IMR-90 (cell line): ENCODE data around the gene ZNF207. TPM values are rescaled to one million over a fixed set of nuclear protein-coding genes. Genes with fewer than 3 reads are reported as not detected.

ENCODE experiments used
- ATAC-seq: fragments of 200-7000 bp; cut with Tn5 transposase; 2 replicates; pipeline ENCODE4 v1.9.1; 2020; ENCODE audit warnings: low read depth, mild to moderate bottlenecking, moderate library complexity
- BruUV-seq: library from RNA; stranded (reverse); fragments of 400-500 nt; replicated peaks from 2 replicates; lab custom pipeline; 2021; lab: Mats Ljungman, UMichigan
- CTCF ChIA-PET: fragments of 300-600 bp; formaldehyde crosslinking; extraction: SDS; loops from one replicate; lab custom pipeline; 2021; ENCODE audit warnings: antibody characterized with exemption; lab: Yijun Ruan, JAX
- POLR2A ChIA-PET: fragments of 300-600 bp; sonication (Branson Sonifier 250); formaldehyde crosslinking; loops from one replicate; lab custom pipeline; 2022; ENCODE audit warnings: antibody characterized with exemption; ENCODE audit not compliant: unreplicated experiment; lab: Charles Lee
- DNase-seq: peaks from one replicate; pipeline ENCODE4 v3.0.0; 2013
- H2AFZ ChIP-seq: replicated peaks from 2 replicates; pipeline ENCODE3; 2013; ENCODE audit warnings: low read length, mild to moderate bottlenecking; ENCODE audit not compliant: poor library complexity
- H2AK5ac ChIP-seq: 2 replicates; pipeline ENCODE4 v1.6.1; 2013; ENCODE audit warnings: low read depth, low read length, inconsistent platforms
- H2AK9ac ChIP-seq: replicated peaks from 2 replicates; pipeline ENCODE3; 2013; ENCODE audit warnings: mild to moderate bottlenecking, low read depth, low read length, moderate library complexity; ENCODE audit not compliant: poor library complexity
- H2BK120ac ChIP-seq: 2 replicates; pipeline ENCODE4 v1.6.1; 2013; ENCODE audit warnings: low read depth, low read length, inconsistent platforms
- H2BK15ac ChIP-seq: 3 replicates; pipeline ENCODE4 v1.6.1; 2013; ENCODE audit warnings: low read depth, low read length, inconsistent platforms
- H2BK20ac ChIP-seq: 2 replicates; pipeline ENCODE4 v1.6.1; 2013; ENCODE audit warnings: low read depth, mild to moderate bottlenecking, inconsistent platforms, low read length, moderate library complexity
- H2BK5ac ChIP-seq: 2 replicates; pipeline ENCODE4 v1.6.1; 2013; ENCODE audit warnings: mild to moderate bottlenecking, low read depth, low read length, inconsistent platforms; ENCODE audit not compliant: poor library complexity, severe bottlenecking
- H3K14ac ChIP-seq: replicated peaks from 2 replicates; pipeline ENCODE4 v1.6.1; 2013; ENCODE audit warnings: low read depth, low read length, inconsistent platforms
- H3K18ac ChIP-seq: 2 replicates; pipeline ENCODE4 v1.6.1; 2013; ENCODE audit warnings: low read depth, low read length, control low read depth
- H3K23ac ChIP-seq: 2 replicates; pipeline ENCODE4 v1.6.1; 2013; ENCODE audit warnings: low read depth, low read length, inconsistent platforms
- H3K27ac ChIP-seq: 2 replicates; pipeline ENCODE4 v1.5.1; 2013; ENCODE audit warnings: mild to moderate bottlenecking, control low read depth, low read length; ENCODE audit not compliant: insufficient read depth
- H3K27me3 ChIP-seq: 2 replicates; pipeline ENCODE4 v1.6.1; 2013; ENCODE audit warnings: low read length; ENCODE audit not compliant: control insufficient read depth, insufficient read depth
- H3K36me3 ChIP-seq: 2 replicates; pipeline ENCODE4 v1.6.1; 2013; ENCODE audit warnings: low read length, mixed read lengths; ENCODE audit not compliant: control insufficient read depth, insufficient read depth
- H3K4ac ChIP-seq: 2 replicates; pipeline ENCODE4 v1.6.1; 2013; ENCODE audit warnings: low read depth, low read length, inconsistent platforms
- H3K4me1 ChIP-seq: 2 replicates; pipeline ENCODE4 v1.6.1; 2013; ENCODE audit warnings: low read length, mixed read lengths; ENCODE audit not compliant: control insufficient read depth, insufficient read depth
- H3K4me2 ChIP-seq: 2 replicates; pipeline ENCODE4 v1.6.1; 2013; ENCODE audit warnings: low read depth, mild to moderate bottlenecking, control low read depth, low read length, moderate library complexity
- H3K4me3 ChIP-seq: 2 replicates; pipeline ENCODE4 v1.5.1; 2013; ENCODE audit warnings: low read depth, mild to moderate bottlenecking, control low read depth, low read length, moderate library complexity; ENCODE audit not compliant: insufficient read depth
- H3K56ac ChIP-seq: 2 replicates; pipeline ENCODE4 v1.6.1; 2013; ENCODE audit warnings: low read length, inconsistent platforms; ENCODE audit not compliant: insufficient read depth; ENCODE audit errors: extremely low read depth
- H3K79me1 ChIP-seq, 2 experiments: 2 replicates each; pipeline ENCODE4 v1.6.1; 2013; ENCODE audit warnings: low read length in 2 of 2, inconsistent platforms in 1 of 2, low read depth in 1 of 2
- H3K9ac ChIP-seq: 2 replicates; pipeline ENCODE4 v1.6.1; 2013; ENCODE audit warnings: low read depth, low read length, control low read depth
- H3K9me1 ChIP-seq: 2 replicates; pipeline ENCODE4 v1.6.1; 2013; ENCODE audit warnings: low read length, inconsistent platforms; ENCODE audit not compliant: insufficient read depth
- H3K9me3 ChIP-seq: 2 replicates; pipeline ENCODE4 v1.6.1; 2013; ENCODE audit warnings: low read length; ENCODE audit not compliant: control insufficient read depth, insufficient read depth
- H4K20me1 ChIP-seq: 2 replicates; pipeline ENCODE4 v1.6.1; 2013; ENCODE audit warnings: low read length, inconsistent platforms; ENCODE audit not compliant: insufficient read depth
- H4K5ac ChIP-seq: 2 replicates; pipeline ENCODE4 v1.6.1; 2013; ENCODE audit warnings: mild to moderate bottlenecking, low read depth, low read length, control low read depth
- H4K8ac ChIP-seq, 2 experiments: 2 replicates each; pipeline ENCODE4 v1.6.1; 2013; ENCODE audit warnings: low read depth in 2 of 2, low read length in 2 of 2, control low read depth in 1 of 2, inconsistent platforms in 1 of 2
- H4K91ac ChIP-seq: 2 replicates; pipeline ENCODE4 v1.6.1; 2013; ENCODE audit warnings: low read depth, low read length, inconsistent platforms; ENCODE audit not compliant: insufficient read depth
- BHLHE40 ChIP-seq: fragments of 150-350 bp; IDR thresholded peaks from 2 replicates; pipeline ENCODE4 v1.6.1; 2016; ENCODE audit warnings: mild to moderate bottlenecking, low read depth, low read length
- CEBPB ChIP-seq: IDR thresholded peaks from 2 replicates; pipeline ENCODE4 v1.6.1; 2012; ENCODE audit warnings: low read depth, low read length, improper control_type of control experiment
- CHD1 ChIP-seq: IDR thresholded peaks from 2 replicates; pipeline ENCODE4 v1.6.1; 2012; ENCODE audit warnings: low read depth, low read length, improper control_type of control experiment
- CTCF ChIP-seq: conservative IDR thresholded peaks from 2 replicates; pipeline ENCODE4 v1.5.1; 2012; ENCODE audit warnings: mild to moderate bottlenecking, low read depth, low read length, improper control_type of control experiment
- ELK1 ChIP-seq: fragments of 150-350 bp; IDR thresholded peaks from 2 replicates; pipeline ENCODE4 v1.6.1; 2016; ENCODE audit warnings: low read depth, mild to moderate bottlenecking, low read length, moderate library complexity, borderline replicate concordance
- FOS ChIP-seq: fragments of 150-350 bp; IDR thresholded peaks from 2 replicates; pipeline ENCODE4 v1.6.1; 2016; ENCODE audit warnings: low read depth, low read length
- MAFK ChIP-seq: IDR thresholded peaks from 2 replicates; pipeline ENCODE4 v1.6.1; 2012; ENCODE audit warnings: low read depth, low read length, improper control_type of control experiment
- MAZ ChIP-seq: IDR thresholded peaks from 2 replicates; pipeline ENCODE4 v1.6.1; 2012; ENCODE audit warnings: low read depth, mild to moderate bottlenecking, low read length, improper control_type of control experiment, moderate library complexity, borderline replicate concordance
- MXI1 ChIP-seq: IDR thresholded peaks from 2 replicates; pipeline ENCODE4 v1.6.1; 2012; ENCODE audit warnings: low read depth, mild to moderate bottlenecking, low read length, moderate library complexity, borderline replicate concordance
- NFE2L2 ChIP-seq: fragments of 150-350 bp; IDR thresholded peaks from 2 replicates; pipeline ENCODE4 v1.6.1; 2016; ENCODE audit warnings: low read depth, mild to moderate bottlenecking, low read length
- POLR2A ChIP-seq: IDR thresholded peaks from 2 replicates; pipeline ENCODE4 v1.6.1; 2012; ENCODE audit warnings: mild to moderate bottlenecking, low read depth, low read length
- RAD21 ChIP-seq: IDR thresholded peaks from 2 replicates; pipeline ENCODE4 v1.6.1; 2012; ENCODE audit warnings: low read length, improper control_type of control experiment
- RCOR1 ChIP-seq: IDR thresholded peaks from 2 replicates; pipeline ENCODE4 v1.6.1; 2012; ENCODE audit warnings: mild to moderate bottlenecking, low read length, improper control_type of control experiment; ENCODE audit not compliant: insufficient replicate concordance
- RFX5 ChIP-seq: IDR thresholded peaks from 2 replicates; pipeline ENCODE4 v1.8.0; 2012; ENCODE audit warnings: low read depth, mild to moderate bottlenecking, low read length, moderate library complexity
- SMC3 ChIP-seq: fragments of 150-350 bp; IDR thresholded peaks from 2 replicates; pipeline ENCODE4 v1.6.1; 2016; ENCODE audit warnings: low read depth, mild to moderate bottlenecking, antibody characterized with exemption, low read length, moderate library complexity
- USF2 ChIP-seq: fragments of 150-350 bp; IDR thresholded peaks from 2 replicates; pipeline ENCODE4 v1.6.1; 2017; ENCODE audit warnings: mild to moderate bottlenecking, antibody characterized with exemption, low read length, low read depth
- WGBS, 2 experiments: methylation state at CpG; one replicate each; pipeline versions ENCODE4 v1.1.5 to v1.1.7; 2013; ENCODE audit warnings: missing lambda C conversion rate in 2 of 2; ENCODE audit not compliant: insufficient read length in 1 of 2; ENCODE audit errors: extremely low coverage in 2 of 2; 5-methylcytosine and 5-hydroxymethylcytosine counted together
- dilution Hi-C: fragments of 300-500 bp; cut with HindIII; formaldehyde crosslinking; loops from one replicate; pipeline ENCODE4 v1.14.3; 2018; ENCODE audit warnings: low sequenced_read_pairs; ENCODE audit not compliant: unreplicated experiment
- in situ Hi-C: fragments of 300-500 bp; cut with MboI; formaldehyde crosslinking; loops from 3 replicates; pipeline ENCODE4 v1.14.3; 2019; ENCODE audit warnings: low sequenced_read_pairs, inconsistent platforms, mixed read lengths
- intact Hi-C: fragments of 100-400 bp; cut with micrococcal nuclease; formaldehyde crosslinking; loops from 2 replicates; pipeline ENCODE4 v1.10.0; 2022
- polyA plus RNA-seq, 3 experiments: library from polyadenylated mRNA; depleted of rRNA; stranded (reverse); fragments of >200 nt; gene quantifications; 2 replicates each; pipeline ENCODE4 v1.2.3, GENCODE V29; 2012; ENCODE audit warnings: low replicate concordance in 1 of 3
- total RNA-seq: library from RNA; depleted of rRNA; stranded (reverse); fragments of >200 nt; gene quantifications from 2 replicates; pipeline ENCODE4 v1.2.3, GENCODE V29; 2012

ZNF207 gene
- total and polyA plus RNA-seq, 2 of the 4 experiments (the other 2 are of a cell fraction) = 199 to 207 TPM

- Histone ChIP-seq H4K91ac (no peak overlapping the region), H3K4ac (no peak overlapping the region), H3K27me3 (peaks cover 36% of the 10 kb centered on the region), H3K9me3 (no peaks in the 10 kb centered on the region), H2BK120ac (no peak overlapping the region), H3K36me3 (no peaks in the 10 kb centered on the region), H2BK5ac (no peak overlapping the region), H2AK5ac (no peak overlapping the region), H2AFZ (no peak overlapping the region), H3K23ac (no peak overlapping the region), H3K9me1 (no peaks in the 10 kb centered on the region), H3K4me1 (no peaks in the 10 kb centered on the region), H4K5ac (no peak overlapping the region), H3K4me3 (no peak overlapping the region), H3K14ac (no peak overlapping the region), H2BK20ac (no peak overlapping the region), H3K27ac (no peak overlapping the region), H4K20me1 (no peaks in the 10 kb centered on the region), H3K4me2 (no peak overlapping the region), H3K79me1 (no peaks in the 10 kb centered on the region), H2AK9ac (no peak overlapping the region), H3K18ac (no peak overlapping the region), H3K56ac (no peak overlapping the region), H2BK15ac (no peak overlapping the region), H4K8ac (no peak overlapping the region), H3K9ac (no peak overlapping the region)
- DNase-seq = no peak
- TF ChIP-seq SMC3 (no peak), FOS (no peak), BHLHE40 (no peak), POLR2A (no peak), CHD1 (no peak), MXI1 (no peak), MAFK (no peak), NFE2L2 (no peak), RCOR1 (no peak), MAZ (no peak), CEBPB (no peak), CTCF (no peak), ELK1 (no peak), RFX5 (no peak), RAD21 (no peak), USF2 (no peak)
- ChIA-PET POLR2A (no interaction called here), CTCF (interaction anchor here (0.6 to 0.8 kb wide), 2 partner anchors 9 to 62 kb away, joined by 3 read pairs; no protein-coding TSS in a partner anchor)
- WGBS, 2 experiments = 77% methylated on average over 5 of the region's 8 CpGs; no CpG with 5 or more reads in 1 of the 2 experiments
- in situ Hi-C loops (no loop called here), intact Hi-C loops (loop anchor here (5.0 kb wide), 1 partner anchor 308 kb away; the partner anchor contains the start of gene LRRC37B), dilution Hi-C loops (no loop called here)
- no peak for ATAC-seq
- no TSS peak for BruUV-seq
These were observed 34.8 kb upstream of the ZNF207 start for GRCh38 chr17:32315171-32315570.
